Measurements from ENCODE around the gene NOL11.
"Not testable (repeated sequence)": the region's sequence is repeated elsewhere in the genome, so short reads cannot be mapped to it uniquely, and the experiment has no call there.

The NOL11 gene

GRCh38 chr17:67733449-67733848 lies 15.7 kb downstream of the NOL11 start:
- no peak for DNase-seq (ENCODE audit: low read depth)
- Histone ChIP-seq H3K27me3 (replicated peaks; ENCODE audit: control insufficient read depth, insufficient read depth, low read length) (no peaks in the 10 kb centered on the region), H3K36me3 (ENCODE audit: control insufficient read depth, insufficient read depth, low read length, severe bottlenecking) (peaks cover 80% of the 10 kb centered on the region), H3K4me1 (ENCODE audit: control insufficient read depth, insufficient read depth, low read length) (no peaks in the 10 kb centered on the region), H3K4me3 (ENCODE audit: low read length) (no peak overlapping the region), H3K9ac (ENCODE audit: low read length) (no peak overlapping the region), H3K9me3 (ENCODE audit: control insufficient read depth, low read length) (peaks cover 3% of the 10 kb centered on the region)

DNA sequence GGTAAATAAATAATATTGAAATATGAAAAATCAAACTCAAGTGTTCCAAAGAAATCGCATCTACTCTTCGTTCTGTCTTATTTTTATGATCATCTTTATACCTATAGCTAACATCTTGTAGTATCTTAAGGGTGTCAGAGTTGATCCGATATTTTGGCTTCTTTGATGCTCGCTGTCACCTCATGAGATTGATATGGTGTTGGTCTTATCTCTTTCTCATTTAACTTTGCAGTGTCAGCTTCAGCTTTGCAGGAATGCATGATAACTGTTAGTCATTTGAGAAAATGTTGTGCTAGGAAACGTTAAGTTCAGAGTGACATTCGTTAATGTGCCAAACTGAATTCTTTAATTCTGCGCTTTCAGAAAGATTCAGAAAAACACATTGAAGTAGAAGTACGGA lies 19.4 kb downstream of the NOL11 start:
- Histone ChIP-seq H3K27me3 (replicated peaks; ENCODE audit: control insufficient read depth, insufficient read depth, low read length) (no peaks in the 10 kb centered on the region), H3K4me3 (ENCODE audit: low read length) (no peak overlapping the region), H3K36me3 (ENCODE audit: control insufficient read depth, insufficient read depth, low read length, severe bottlenecking) (peaks cover 87% of the 10 kb centered on the region), H3K9ac (ENCODE audit: low read length) (no peak overlapping the region), H3K9me3 (ENCODE audit: control insufficient read depth, low read length) (no peaks in the 10 kb centered on the region), H3K4me1 (ENCODE audit: control insufficient read depth, insufficient read depth, low read length) (no peaks in the 10 kb centered on the region)
- DNase-seq (ENCODE audit: low read depth): no peak

- H3K36me3 ChIP-seq (ENCODE audit: control insufficient read depth, insufficient read depth, low read length, severe bottlenecking): peaks cover 88% of the 10 kb centered on the region
- no peaks in the 10 kb centered on the region for H3K9me3 ChIP-seq (ENCODE audit: control insufficient read depth, low read length)
- no peak overlapping the region for H3K4me3 ChIP-seq (ENCODE audit: low read length)
- DNase-seq (ENCODE audit: low read depth): no peak
- no peaks in the 10 kb centered on the region for H3K27me3 ChIP-seq (replicated peaks; ENCODE audit: control insufficient read depth, insufficient read depth, low read length)
- H3K9ac ChIP-seq (ENCODE audit: low read length): no peak overlapping the region
- no peaks in the 10 kb centered on the region for H3K4me1 ChIP-seq (ENCODE audit: control insufficient read depth, insufficient read depth, low read length)
These were observed 24.3 kb downstream of the NOL11 start for GRCh38 chr17:67742025-67742424.

GRCh38 chr17:67746704-67747571 lies 29.2 kb downstream of the NOL11 start:
- H3K9me3 ChIP-seq (ENCODE audit: control insufficient read depth, low read length): no peaks in the 10 kb centered on the region
- H3K4me3 ChIP-seq (ENCODE audit: low read length): no peak overlapping the region
- H3K9ac ChIP-seq (ENCODE audit: low read length): no peak overlapping the region
- H3K36me3 ChIP-seq (ENCODE audit: control insufficient read depth, insufficient read depth, low read length, severe bottlenecking): peaks cover 69% of the 10 kb centered on the region
- H3K27me3 ChIP-seq (replicated peaks; ENCODE audit: control insufficient read depth, insufficient read depth, low read length): no peaks in the 10 kb centered on the region
- no peaks in the 10 kb centered on the region for H3K4me1 ChIP-seq (ENCODE audit: control insufficient read depth, insufficient read depth, low read length)
- DNase-seq (ENCODE audit: low read depth): no peak

- Histone ChIP-seq H3K36me3 (ENCODE audit: control insufficient read depth, insufficient read depth, low read length, severe bottlenecking) (peaks cover 61% of the 10 kb centered on the region), H3K4me3 (ENCODE audit: low read length) (no peak overlapping the region), H3K9ac (ENCODE audit: low read length) (no peak overlapping the region)
These were observed 30.0 kb downstream of the NOL11 start for GRCh38 chr17:67747681-67748235.

GRCh38 chr17:67750067-67750466 lies 32.3 kb downstream of the NOL11 start:
- Histone ChIP-seq H3K27me3 (replicated peaks; ENCODE audit: control insufficient read depth, insufficient read depth, low read length) (no peaks in the 10 kb centered on the region), H3K4me3 (ENCODE audit: low read length) (no peak overlapping the region), H3K36me3 (ENCODE audit: control insufficient read depth, insufficient read depth, low read length, severe bottlenecking) (peaks cover 42% of the 10 kb centered on the region), H3K9me3 (ENCODE audit: control insufficient read depth, low read length) (no peaks in the 10 kb centered on the region), H3K4me1 (ENCODE audit: control insufficient read depth, insufficient read depth, low read length) (peaks cover under 1% of the 10 kb centered on the region), H3K9ac (ENCODE audit: low read length) (no peak overlapping the region)
- no peak for DNase-seq (ENCODE audit: low read depth)

More at GRCh38 chr17:67747681-67748235, 30.0 kb downstream of the NOL11 start:
- DNase-seq (ENCODE audit: low read depth): no peak
- Histone ChIP-seq H3K27me3 (replicated peaks; ENCODE audit: control insufficient read depth, insufficient read depth, low read length) (no peaks in the 10 kb centered on the region), H3K9me3 (ENCODE audit: control insufficient read depth, low read length) (no peaks in the 10 kb centered on the region), H3K4me1 (ENCODE audit: control insufficient read depth, insufficient read depth, low read length) (no peaks in the 10 kb centered on the region)

- DNase-seq (ENCODE audit: low read depth): no peak
- H3K9me3 ChIP-seq (ENCODE audit: control insufficient read depth, low read length): no peaks in the 10 kb centered on the region
- no peak overlapping the region for H3K4me3 ChIP-seq (ENCODE audit: low read length)
- no peaks in the 10 kb centered on the region for H3K27me3 ChIP-seq (replicated peaks; ENCODE audit: control insufficient read depth, insufficient read depth, low read length)
- peaks cover 31% of the 10 kb centered on the region for H3K36me3 ChIP-seq (ENCODE audit: control insufficient read depth, insufficient read depth, low read length, severe bottlenecking)
- no peak overlapping the region for H3K9ac ChIP-seq (ENCODE audit: low read length)
- H3K4me1 ChIP-seq (ENCODE audit: control insufficient read depth, insufficient read depth, low read length): peaks cover 8% of the 10 kb centered on the region
These were observed 33.7 kb downstream of the NOL11 start for GRCh38 chr17:67751101-67752074.

DNA sequence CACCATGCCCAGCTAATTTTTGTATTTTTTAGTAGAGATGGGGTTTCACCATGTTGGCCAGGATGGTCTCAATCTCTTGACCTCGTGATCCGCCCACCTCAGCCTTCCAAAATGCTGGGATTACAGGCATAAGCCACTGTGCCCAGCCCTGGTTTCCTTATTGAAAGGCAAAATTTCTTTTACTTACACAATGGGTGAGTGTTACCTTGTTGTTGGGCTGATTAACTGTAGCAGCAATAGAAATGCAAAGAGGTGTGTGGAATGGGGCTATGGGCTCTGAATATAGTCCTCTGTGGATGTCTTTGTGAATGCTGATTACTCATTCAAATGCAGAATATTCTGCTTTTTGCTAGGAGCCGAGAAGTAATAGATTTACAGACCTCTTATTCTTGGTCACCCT lies 34.4 kb downstream of the NOL11 start:
- not testable (repeated sequence) for H3K4me3 ChIP-seq (ENCODE audit: low read length); H3K9ac ChIP-seq (ENCODE audit: low read length); H3K9me3 ChIP-seq (ENCODE audit: control insufficient read depth, low read length); DNase-seq (ENCODE audit: low read depth); H3K27me3 ChIP-seq (replicated peaks; ENCODE audit: control insufficient read depth, insufficient read depth, low read length)
- H3K36me3 ChIP-seq (ENCODE audit: control insufficient read depth, insufficient read depth, low read length, severe bottlenecking): peaks cover 27% of the 10 kb centered on the region
- peaks cover 11% of the 10 kb centered on the region for H3K4me1 ChIP-seq (ENCODE audit: control insufficient read depth, insufficient read depth, low read length)

- DNase-seq (ENCODE audit: low read depth): no peak
- Histone ChIP-seq H3K4me1 (ENCODE audit: control insufficient read depth, insufficient read depth, low read length) (peaks cover 17% of the 10 kb centered on the region), H3K9me3 (ENCODE audit: control insufficient read depth, low read length) (no peaks in the 10 kb centered on the region), H3K4me3 (ENCODE audit: low read length) (no peak overlapping the region), H3K36me3 (ENCODE audit: control insufficient read depth, insufficient read depth, low read length, severe bottlenecking) (peaks cover 26% of the 10 kb centered on the region), H3K27me3 (replicated peaks; ENCODE audit: control insufficient read depth, insufficient read depth, low read length) (no peaks in the 10 kb centered on the region), H3K9ac (ENCODE audit: low read length) (no peak overlapping the region)
These were observed 35.3 kb downstream of the NOL11 start for GRCh38 chr17:67753026-67753425.

- no peak for DNase-seq (ENCODE audit: low read depth)
- Histone ChIP-seq H3K4me3 (ENCODE audit: low read length) (no peak overlapping the region), H3K9me3 (ENCODE audit: control insufficient read depth, low read length) (no peaks in the 10 kb centered on the region), H3K27me3 (replicated peaks; ENCODE audit: control insufficient read depth, insufficient read depth, low read length) (no peaks in the 10 kb centered on the region), H3K9ac (ENCODE audit: low read length) (no peak overlapping the region), H3K4me1 (ENCODE audit: control insufficient read depth, insufficient read depth, low read length) (peaks cover 17% of the 10 kb centered on the region), H3K36me3 (ENCODE audit: control insufficient read depth, insufficient read depth, low read length, severe bottlenecking) (peaks cover 19% of the 10 kb centered on the region)
These were observed 36.3 kb downstream of the NOL11 start for GRCh38 chr17:67754001-67754400.

GRCh38 chr17:67754686-67755085 lies 37.0 kb downstream of the NOL11 start:
- H3K27me3 ChIP-seq (replicated peaks; ENCODE audit: control insufficient read depth, insufficient read depth, low read length); H3K9me3 ChIP-seq (ENCODE audit: control insufficient read depth, low read length); H3K9ac ChIP-seq (ENCODE audit: low read length); H3K4me3 ChIP-seq (ENCODE audit: low read length); DNase-seq (ENCODE audit: low read depth): not testable (repeated sequence)
- Histone ChIP-seq H3K4me1 (ENCODE audit: control insufficient read depth, insufficient read depth, low read length) (peaks cover 23% of the 10 kb centered on the region), H3K36me3 (ENCODE audit: control insufficient read depth, insufficient read depth, low read length, severe bottlenecking) (peaks cover 15% of the 10 kb centered on the region)
